ENCODE data around the gene SMAD2. TPM values are rescaled to one million over a fixed set of nuclear protein-coding genes. Genes with fewer than 3 reads are reported as not detected.

Gene SMAD2
- total RNA-seq, 1 donor from 2014 or later, result 144 TPM

DNA sequence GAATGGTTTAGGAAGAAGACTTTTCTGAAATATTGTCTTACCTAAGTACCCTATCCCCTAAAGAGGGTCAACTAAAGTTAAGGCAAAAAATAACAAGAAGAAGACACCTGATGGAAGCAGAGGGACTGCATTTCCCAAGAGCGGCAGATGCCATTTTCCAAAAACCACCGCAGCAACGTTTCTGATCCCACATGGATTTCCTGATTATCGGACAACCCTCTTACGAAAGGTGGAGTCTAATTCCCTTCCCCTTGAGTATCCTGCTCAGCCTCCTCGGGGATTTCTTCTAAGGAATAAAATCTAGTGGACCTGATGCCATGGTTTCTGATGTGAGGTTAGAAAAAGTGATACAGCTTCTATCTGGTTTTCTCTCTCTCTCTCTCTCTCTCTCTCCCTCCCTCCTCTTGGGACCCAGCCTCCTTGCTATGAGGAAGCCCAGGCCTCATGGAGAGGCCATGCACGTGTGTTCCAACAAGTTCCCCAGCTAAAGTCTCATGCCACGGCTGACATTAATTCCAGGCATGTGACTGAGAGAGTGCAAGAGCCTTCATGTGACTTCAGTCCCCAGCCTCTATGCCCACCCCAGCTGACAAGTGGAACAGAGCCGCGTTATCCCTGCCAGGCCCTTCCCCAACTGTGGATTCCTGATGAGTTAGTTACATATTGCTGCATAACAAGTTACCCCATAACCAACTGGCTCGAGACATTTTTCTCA is 150.3 kb downstream of the SMAD2 start:
- H3K27ac Mint-ChIP-seq (ENCODE audit: unreplicated experiment), result no peak overlapping the region
- H3K4me1 Mint-ChIP-seq (ENCODE audit: low read depth, unreplicated experiment), result no peaks in the 10 kb centered on the region
- FAIRE-seq (no peak), DNase-seq (ENCODE audit: low read depth) (no peak)
- H4K20me1 ChIP-seq (ENCODE audit: insufficient read depth, low read length), result no peaks in the 10 kb centered on the region
- no peaks in the 10 kb centered on the region for H3K4me1 ChIP-seq (ENCODE audit: insufficient read depth, low read length)
- no peaks in the 10 kb centered on the region for H3K36me3 ChIP-seq (ENCODE audit: insufficient read depth, low read length)
- no peaks in the 10 kb centered on the region for H3K9me3 ChIP-seq (ENCODE audit: insufficient read depth, low read depth, low read length)
- H3K4me3 Mint-ChIP-seq (ENCODE audit: unreplicated experiment), result no peak overlapping the region
- TF ChIP-seq, protein P1, sequence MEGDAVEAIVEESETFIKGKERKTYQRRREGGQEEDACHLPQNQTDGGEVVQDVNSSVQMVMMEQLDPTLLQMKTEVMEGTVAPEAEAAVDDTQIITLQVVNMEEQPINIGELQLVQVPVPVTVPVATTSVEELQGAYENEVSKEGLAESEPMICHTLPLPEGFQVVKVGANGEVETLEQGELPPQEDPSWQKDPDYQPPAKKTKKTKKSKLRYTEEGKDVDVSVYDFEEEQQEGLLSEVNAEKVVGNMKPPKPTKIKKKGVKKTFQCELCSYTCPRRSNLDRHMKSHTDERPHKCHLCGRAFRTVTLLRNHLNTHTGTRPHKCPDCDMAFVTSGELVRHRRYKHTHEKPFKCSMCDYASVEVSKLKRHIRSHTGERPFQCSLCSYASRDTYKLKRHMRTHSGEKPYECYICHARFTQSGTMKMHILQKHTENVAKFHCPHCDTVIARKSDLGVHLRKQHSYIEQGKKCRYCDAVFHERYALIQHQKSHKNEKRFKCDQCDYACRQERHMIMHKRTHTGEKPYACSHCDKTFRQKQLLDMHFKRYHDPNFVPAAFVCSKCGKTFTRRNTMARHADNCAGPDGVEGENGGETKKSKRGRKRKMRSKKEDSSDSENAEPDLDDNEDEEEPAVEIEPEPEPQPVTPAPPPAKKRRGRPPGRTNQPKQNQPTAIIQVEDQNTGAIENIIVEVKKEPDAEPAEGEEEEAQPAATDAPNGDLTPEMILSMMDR (IDR thresholded peaks at IDR 0.05; ENCODE audit: insufficient read depth, low read depth, low read length), result no peak
- TF ChIP-seq EZH2 (IDR thresholded peaks at IDR 0.05; ENCODE audit: insufficient read depth, low read length), result no peak
- peaks cover 7% of the 10 kb centered on the region for H3K27me3 Mint-ChIP-seq (ENCODE audit: low read depth, unreplicated experiment)
- no peaks in the 10 kb centered on the region for H3K79me2 ChIP-seq (ENCODE audit: insufficient read depth, low read length)
- no peaks in the 10 kb centered on the region for H3K27me3 ChIP-seq (ENCODE audit: insufficient read depth, low read length)
- no peak overlapping the region for H3K9ac ChIP-seq (ENCODE audit: low read length)
- H3K4me2 ChIP-seq (ENCODE audit: low read length), result no peak overlapping the region
- H3K36me3 Mint-ChIP-seq (ENCODE audit: low read depth, unreplicated experiment), result no peaks in the 10 kb centered on the region
- H3K27ac ChIP-seq (ENCODE audit: low read depth, low read length), result no peak overlapping the region
- H3K4me3 ChIP-seq (ENCODE audit: insufficient read depth, low read depth, low read length), result no peak overlapping the region
- no peak overlapping the region for H2AFZ ChIP-seq (ENCODE audit: low read depth, low read length)
- peaks cover 13% of the 10 kb centered on the region for H3K9me3 Mint-ChIP-seq (ENCODE audit: unreplicated experiment)

DNA sequence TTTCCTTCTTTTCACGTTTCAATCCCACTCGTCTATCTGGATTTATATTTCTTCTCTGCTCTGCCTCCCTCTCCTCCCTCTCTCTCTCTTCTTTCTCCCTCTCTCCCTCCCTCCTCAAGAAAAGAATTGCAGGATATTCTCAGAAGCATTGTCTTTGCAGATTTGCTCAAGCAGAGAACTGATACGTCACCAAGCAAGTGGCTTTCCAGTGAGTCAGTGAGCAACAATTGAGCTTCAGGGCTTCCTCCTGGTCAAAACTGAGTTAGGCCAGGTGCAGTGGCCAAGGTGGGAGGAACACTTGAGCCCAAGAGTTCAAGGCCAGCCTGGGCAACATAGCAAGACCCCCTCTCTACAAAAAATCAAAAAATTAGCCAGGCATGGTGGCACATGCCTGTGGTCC is 151.1 kb downstream of the SMAD2 start:
- Mint-ChIP-seq H3K4me1 (ENCODE audit: low read depth, unreplicated experiment) (no peaks in the 10 kb centered on the region), H3K27me3 (ENCODE audit: low read depth, unreplicated experiment) (peaks cover 7% of the 10 kb centered on the region), H3K4me3 (ENCODE audit: unreplicated experiment) (no peak overlapping the region), H3K9me3 (ENCODE audit: unreplicated experiment) (peaks cover 8% of the 10 kb centered on the region), H3K36me3 (ENCODE audit: low read depth, unreplicated experiment) (no peaks in the 10 kb centered on the region), H3K27ac (ENCODE audit: unreplicated experiment) (no peak overlapping the region)
- Histone ChIP-seq H3K9me3 (ENCODE audit: insufficient read depth, low read depth, low read length) (no peaks in the 10 kb centered on the region), H4K20me1 (ENCODE audit: insufficient read depth, low read length) (no peaks in the 10 kb centered on the region), H3K27ac (ENCODE audit: low read depth, low read length) (no peak overlapping the region), H3K4me3 (ENCODE audit: insufficient read depth, low read depth, low read length) (no peak overlapping the region), H3K36me3 (ENCODE audit: insufficient read depth, low read length) (no peaks in the 10 kb centered on the region), H2AFZ (ENCODE audit: low read depth, low read length) (no peak overlapping the region), H3K4me1 (ENCODE audit: insufficient read depth, low read length) (no peaks in the 10 kb centered on the region), H3K27me3 (ENCODE audit: insufficient read depth, low read length) (no peaks in the 10 kb centered on the region), H3K79me2 (ENCODE audit: insufficient read depth, low read length) (no peaks in the 10 kb centered on the region), H3K4me2 (ENCODE audit: low read length) (no peak overlapping the region), H3K9ac (ENCODE audit: low read length) (no peak overlapping the region)
- no peak for TF ChIP-seq EZH2 (IDR thresholded peaks at IDR 0.05; ENCODE audit: insufficient read depth, low read length)
- TF ChIP-seq, protein P1 (IDR thresholded peaks at IDR 0.05; ENCODE audit: insufficient read depth, low read depth, low read length), result no peak
- no peak for FAIRE-seq
- DNase-seq (ENCODE audit: low read depth), result no peak

DNA sequence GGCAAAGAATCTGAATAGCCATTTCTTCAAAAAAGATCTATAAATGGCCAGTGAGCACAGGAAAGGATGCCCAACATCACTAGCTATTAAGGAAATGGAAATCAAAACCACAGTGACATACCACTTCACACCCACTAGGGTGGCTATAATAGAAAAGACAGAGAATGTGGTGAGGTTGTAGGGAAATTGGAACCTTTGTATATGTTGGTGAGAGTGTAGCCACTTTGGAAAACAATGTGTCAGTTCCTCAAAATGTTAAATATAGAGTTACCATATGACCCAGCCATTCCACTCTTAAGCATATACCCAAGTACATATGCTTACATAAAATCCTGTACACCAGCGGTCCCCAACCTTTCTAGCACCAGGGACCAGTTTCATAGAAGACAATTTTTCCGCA is 152.8 kb downstream of the SMAD2 start:
- H3K4me1 ChIP-seq (ENCODE audit: insufficient read depth, low read length), result no peaks in the 10 kb centered on the region
- no peak for FAIRE-seq

More for the DNA sequence above, 152.8 kb downstream of the SMAD2 start:
- H3K4me3 Mint-ChIP-seq (ENCODE audit: unreplicated experiment), result no peak overlapping the region
- Histone ChIP-seq H3K27me3 (ENCODE audit: insufficient read depth, low read length) (no peaks in the 10 kb centered on the region), H4K20me1 (ENCODE audit: insufficient read depth, low read length) (no peaks in the 10 kb centered on the region), H3K4me3 (ENCODE audit: insufficient read depth, low read depth, low read length) (no peak overlapping the region), H2AFZ (ENCODE audit: low read depth, low read length) (no peak overlapping the region), H3K36me3 (ENCODE audit: insufficient read depth, low read length) (no peaks in the 10 kb centered on the region), H3K9me3 (ENCODE audit: insufficient read depth, low read depth, low read length) (no peaks in the 10 kb centered on the region), H3K9ac (ENCODE audit: low read length) (no peak overlapping the region), H3K79me2 (ENCODE audit: insufficient read depth, low read length) (no peaks in the 10 kb centered on the region), H3K4me2 (ENCODE audit: low read length) (no peak overlapping the region), H3K27ac (ENCODE audit: low read depth, low read length) (no peak overlapping the region)
- no peaks in the 10 kb centered on the region for H3K36me3 Mint-ChIP-seq (ENCODE audit: low read depth, unreplicated experiment)
- H3K4me1 Mint-ChIP-seq (ENCODE audit: low read depth, unreplicated experiment), result no peaks in the 10 kb centered on the region
- DNase-seq (ENCODE audit: low read depth), result no peak
- no peak overlapping the region for H3K27ac Mint-ChIP-seq (ENCODE audit: unreplicated experiment)
- TF ChIP-seq, protein P1 (IDR thresholded peaks at IDR 0.05; ENCODE audit: insufficient read depth, low read depth, low read length), result no peak
- TF ChIP-seq EZH2 (IDR thresholded peaks at IDR 0.05; ENCODE audit: insufficient read depth, low read length), result no peak
- no peaks in the 10 kb centered on the region for H3K9me3 Mint-ChIP-seq (ENCODE audit: unreplicated experiment)
- H3K27me3 Mint-ChIP-seq (ENCODE audit: low read depth, unreplicated experiment), result peaks cover 10% of the 10 kb centered on the region

All from astrocyte (in vitro differentiated cells and primary cell).